BJ (cell line): ENCODE measurements around the gene RETN. TPM values are rescaled to one million over a fixed set of nuclear protein-coding genes. Genes with fewer than 3 reads are reported as not detected.

Experiments
- CTCF ChIA-PET: fragments of 350-600 bp; formaldehyde crosslinking; extraction: SDS; loops from one replicate; lab custom pipeline; 2021; ENCODE audit warnings: antibody characterized with exemption, inconsistent platforms; lab: Yijun Ruan, JAX
- POLR2A ChIA-PET: fragments of 300-600 bp; sonication (Branson Sonifier 250); formaldehyde crosslinking; extraction: SDS; loops from one replicate; lab custom pipeline; 2021; ENCODE audit warnings: antibody characterized with exemption; lab: Charles Lee
- DNase-seq: peaks from one replicate; pipeline ENCODE4 v3.0.0-alpha.2; 2011; ENCODE audit warnings: low read depth
- H3K27me3 ChIP-seq: 2 replicates; pipeline ENCODE4 v1.6.0; 2011; ENCODE audit warnings: low read length; ENCODE audit not compliant: control insufficient read depth, insufficient read depth
- H3K36me3 ChIP-seq: 2 replicates; pipeline ENCODE4 v1.5.1; 2011; ENCODE audit warnings: low read length; ENCODE audit not compliant: control insufficient read depth, insufficient read depth
- H3K4me3 ChIP-seq: 2 replicates; pipeline ENCODE4 v1.5.1; 2011; ENCODE audit warnings: low read depth, mild to moderate bottlenecking, control low read depth, low read length
- CTCF ChIP-seq: IDR thresholded peaks from 2 replicates; pipeline ENCODE4 v1.5.1; 2011; ENCODE audit warnings: low read depth, mild to moderate bottlenecking, control low read depth, inconsistent platforms, low read length, moderate library complexity; ENCODE audit not compliant: insufficient read depth
- polyA plus RNA-seq: library from polyadenylated mRNA; depleted of rRNA; stranded (reverse); fragments of >200 nt; gene quantifications from 2 replicates; pipeline ENCODE4 v1.2.3, GENCODE V29; 2011

Gene RETN
- polyA plus RNA-seq, 1 experiment = not detected

DNA sequence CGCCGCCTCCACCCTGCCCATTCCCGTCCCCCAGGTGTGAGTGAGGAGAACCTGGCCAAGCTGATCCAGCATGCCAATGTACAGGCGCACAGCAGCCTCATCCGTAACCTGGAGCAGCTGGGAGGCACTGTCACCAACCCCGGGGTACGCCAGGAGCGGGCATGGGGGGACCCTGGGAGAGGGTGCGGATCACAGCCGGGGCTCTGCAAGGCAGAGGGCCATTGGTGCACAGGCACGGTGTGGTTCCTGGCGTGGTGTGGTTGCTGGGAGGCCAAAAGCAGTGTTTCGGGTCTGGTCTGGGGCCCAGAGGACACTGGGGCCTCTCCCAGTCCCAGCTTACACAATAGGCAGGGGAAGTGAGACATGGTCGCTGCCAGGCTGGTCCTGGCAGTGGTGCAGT lies 23.7 kb upstream of the RETN start:
- ChIA-PET CTCF (interaction anchor here (0.8 kb wide), 1 partner anchor 35 kb away, joined by 4 read pairs; the partner anchor contains the start of gene TRAPPC5), POLR2A (no interaction called here)
- Histone ChIP-seq H3K36me3 (peaks cover 2% of the 10 kb centered on the region), H3K4me3 (no peak overlapping the region), H3K27me3 (no peaks in the 10 kb centered on the region)
- TF ChIP-seq CTCF = no peak
- DNase-seq = no peak

DNA sequence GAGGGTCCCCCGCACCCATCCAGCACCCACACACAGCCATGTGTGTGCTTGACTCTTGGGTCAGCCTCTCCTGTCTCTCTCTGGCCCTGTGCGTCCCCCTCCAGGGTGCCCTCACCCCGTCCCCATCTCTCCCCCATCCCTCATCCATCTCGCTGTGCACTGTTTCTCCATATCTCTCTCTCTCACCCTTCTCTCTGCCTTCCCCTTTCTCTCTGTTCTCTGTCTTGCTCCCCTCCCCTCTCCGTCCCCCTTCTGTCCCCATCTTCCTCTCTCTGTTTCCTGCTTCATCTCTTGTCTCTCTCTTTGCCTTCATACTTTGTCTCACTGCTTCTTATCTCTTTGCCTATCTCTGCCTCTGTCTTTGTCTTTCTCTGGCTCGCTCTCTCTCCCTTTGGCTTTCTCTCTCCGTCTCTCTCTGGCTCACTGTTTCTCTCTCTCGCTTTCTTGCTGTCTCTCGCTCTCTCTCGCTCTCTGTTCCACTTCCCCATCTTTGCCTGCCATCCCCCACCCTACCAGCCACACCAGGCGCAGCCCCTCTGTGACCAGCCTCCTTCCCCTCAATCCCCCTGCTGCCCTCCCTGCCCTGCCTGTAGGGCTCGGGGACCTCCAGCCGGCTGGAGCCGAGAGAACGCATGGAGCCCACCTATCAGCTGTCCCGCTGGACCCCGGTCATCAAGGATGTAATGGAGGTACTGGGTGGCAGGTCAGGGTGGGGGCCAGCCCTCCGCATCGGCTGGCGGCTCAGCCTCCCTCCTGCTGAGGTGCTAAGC lies 23.0 kb upstream of the RETN start:
- POLR2A ChIA-PET = no interaction called here
- DNase-seq = no peak
- TF ChIP-seq CTCF = no peak
- Histone ChIP-seq H3K4me3 (no peak overlapping the region), H3K27me3 (peaks cover 3% of the 10 kb centered on the region; the same call in 1 of the 2 replicates), H3K36me3 (peaks cover 2% of the 10 kb centered on the region)
- CTCF ChIA-PET = no interaction called here

DNA sequence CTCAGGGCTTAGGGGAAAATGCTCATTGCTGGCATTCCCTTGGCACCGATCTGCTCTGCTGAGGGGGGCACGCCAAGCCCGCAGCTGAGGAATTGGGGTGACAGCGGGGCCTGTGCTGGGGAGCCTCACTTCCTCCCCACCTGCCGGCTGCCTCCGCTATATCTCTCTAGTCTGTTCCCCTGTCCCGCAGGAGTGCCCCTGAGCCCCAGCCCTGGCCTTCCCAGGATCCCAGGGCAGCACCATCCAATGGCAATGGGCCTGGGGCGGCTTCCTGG lies 22.5 kb upstream of the RETN start:
- POLR2A ChIA-PET = no interaction called here
- H3K36me3 ChIP-seq = peaks cover 2% of the 10 kb centered on the region
- TF ChIP-seq CTCF = no peak
- H3K4me3 ChIP-seq = no peak overlapping the region
- CTCF ChIA-PET = no interaction called here
- no peak for DNase-seq
- peaks cover 3% of the 10 kb centered on the region; the same call in 1 of the 2 replicates for H3K27me3 ChIP-seq

GRCh38 chr19:7647156-7647555 lies 21.7 kb upstream of the RETN start:
- no peak for TF ChIP-seq CTCF
- ChIA-PET CTCF (no interaction called here), POLR2A (no interaction called here)
- Histone ChIP-seq H3K4me3 (no peak overlapping the region), H3K27me3 (peaks cover 3% of the 10 kb centered on the region; the same call in 1 of the 2 replicates), H3K36me3 (peaks cover 2% of the 10 kb centered on the region)
- DNase-seq = no peak

DNA sequence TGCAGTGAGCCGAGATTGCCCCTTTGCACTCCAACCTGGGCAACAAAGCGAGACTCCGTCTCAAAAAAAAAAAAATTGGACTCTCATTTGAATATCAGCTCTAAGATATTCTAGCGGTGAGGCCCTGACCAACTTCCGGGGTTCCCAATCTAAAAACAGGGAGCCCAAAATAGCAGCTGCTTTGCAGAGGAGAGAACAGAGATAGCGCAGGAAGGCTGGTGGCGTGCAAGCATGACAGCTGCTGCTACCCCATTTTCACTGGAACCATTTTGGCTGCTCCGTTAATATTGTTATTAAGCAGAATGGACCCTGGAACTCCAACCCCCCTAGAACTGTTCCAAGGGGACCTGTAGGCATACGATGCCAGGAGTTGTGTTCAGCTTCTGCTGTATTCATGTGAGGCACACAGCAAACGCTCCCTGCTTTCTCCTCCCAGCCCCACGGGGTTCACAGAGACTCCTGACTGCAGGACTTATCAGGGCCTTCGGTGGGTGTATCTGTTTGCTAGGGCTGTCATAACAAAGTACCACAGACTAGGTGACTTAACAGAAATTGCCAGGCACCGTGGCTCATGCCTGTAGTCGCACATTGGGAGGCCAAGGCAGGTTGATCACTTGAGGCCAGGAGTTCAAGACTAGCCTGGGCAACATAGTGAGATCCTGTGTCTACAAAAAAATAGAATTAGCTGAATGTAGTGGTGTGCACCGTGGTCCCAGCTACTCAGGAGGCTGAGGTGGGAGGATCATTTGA lies 20.4 kb upstream of the RETN start:
- Histone ChIP-seq H3K27me3 (peaks cover 3% of the 10 kb centered on the region; the same call in 1 of the 2 replicates), H3K36me3 (no peaks in the 10 kb centered on the region; the same call in 1 of the 2 replicates), H3K4me3 (no peak overlapping the region)
- ChIA-PET POLR2A (no interaction called here), CTCF (interaction anchor here (0.6 to 11.0 kb wide), 5 partner anchors 13 to 151 kb away, joined by 3 to 91 read pairs (median 4); partner anchors contain the start of gene TRAPPC5)
- TF ChIP-seq CTCF = no peak
- no peak for DNase-seq
